ENCODE measurements around the gene JUP.

JUP gene

GRCh38 chr17:41823580-41823979, 37.1 kb upstream of the JUP start:
- no peak for DNase-seq (ENCODE audit: low read depth)
- TF ChIP-seq, protein P1, sequence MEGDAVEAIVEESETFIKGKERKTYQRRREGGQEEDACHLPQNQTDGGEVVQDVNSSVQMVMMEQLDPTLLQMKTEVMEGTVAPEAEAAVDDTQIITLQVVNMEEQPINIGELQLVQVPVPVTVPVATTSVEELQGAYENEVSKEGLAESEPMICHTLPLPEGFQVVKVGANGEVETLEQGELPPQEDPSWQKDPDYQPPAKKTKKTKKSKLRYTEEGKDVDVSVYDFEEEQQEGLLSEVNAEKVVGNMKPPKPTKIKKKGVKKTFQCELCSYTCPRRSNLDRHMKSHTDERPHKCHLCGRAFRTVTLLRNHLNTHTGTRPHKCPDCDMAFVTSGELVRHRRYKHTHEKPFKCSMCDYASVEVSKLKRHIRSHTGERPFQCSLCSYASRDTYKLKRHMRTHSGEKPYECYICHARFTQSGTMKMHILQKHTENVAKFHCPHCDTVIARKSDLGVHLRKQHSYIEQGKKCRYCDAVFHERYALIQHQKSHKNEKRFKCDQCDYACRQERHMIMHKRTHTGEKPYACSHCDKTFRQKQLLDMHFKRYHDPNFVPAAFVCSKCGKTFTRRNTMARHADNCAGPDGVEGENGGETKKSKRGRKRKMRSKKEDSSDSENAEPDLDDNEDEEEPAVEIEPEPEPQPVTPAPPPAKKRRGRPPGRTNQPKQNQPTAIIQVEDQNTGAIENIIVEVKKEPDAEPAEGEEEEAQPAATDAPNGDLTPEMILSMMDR (IDR thresholded peaks at IDR 0.05; ENCODE audit: control insufficient read depth, extremely low read depth, insufficient read depth): no peak
- no peak overlapping the region for H3K4me3 ChIP-seq (ENCODE audit: low read depth, low read length)

GRCh38 chr17:41823141-41823524, 36.6 kb upstream of the JUP start:
- no peak overlapping the region for H3K4me3 ChIP-seq (ENCODE audit: low read depth, low read length)
- no peak for DNase-seq (ENCODE audit: low read depth)
- TF ChIP-seq, protein P1 (IDR thresholded peaks at IDR 0.05; ENCODE audit: control insufficient read depth, extremely low read depth, insufficient read depth): no peak

GRCh38 chr17:41822216-41823140, 36.0 kb upstream of the JUP start:
- DNase-seq (ENCODE audit: low read depth): no peak
- TF ChIP-seq, protein P1 (IDR thresholded peaks at IDR 0.05; ENCODE audit: control insufficient read depth, extremely low read depth, insufficient read depth): no peak
- no peak overlapping the region for H3K4me3 ChIP-seq (ENCODE audit: low read depth, low read length)

DNA sequence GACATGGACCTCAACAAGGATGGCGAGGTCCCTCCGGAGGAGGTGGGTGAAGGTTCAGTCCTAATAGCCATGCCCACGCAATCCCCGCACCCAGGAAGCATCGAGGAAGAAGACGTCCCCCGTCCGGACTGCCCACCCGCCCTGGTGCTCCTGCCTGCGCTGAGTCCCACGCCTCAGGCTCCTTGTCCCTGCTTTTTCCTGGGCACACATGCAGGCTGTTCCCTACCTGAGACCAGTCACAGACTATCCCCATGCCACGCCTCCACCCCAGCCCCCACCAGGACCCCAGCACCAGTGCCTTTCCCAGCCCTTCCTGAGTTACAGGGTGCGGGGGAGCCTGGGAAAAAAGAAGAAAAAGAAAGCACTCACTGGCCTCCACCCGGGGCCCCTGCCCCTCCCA, 35.3 kb upstream of the JUP start:
- DNase-seq (ENCODE audit: low read depth): no peak
- TF ChIP-seq, protein P1 (IDR thresholded peaks at IDR 0.05; ENCODE audit: control insufficient read depth, extremely low read depth, insufficient read depth): no peak
- no peak overlapping the region for H3K4me3 ChIP-seq (ENCODE audit: low read depth, low read length)

DNA sequence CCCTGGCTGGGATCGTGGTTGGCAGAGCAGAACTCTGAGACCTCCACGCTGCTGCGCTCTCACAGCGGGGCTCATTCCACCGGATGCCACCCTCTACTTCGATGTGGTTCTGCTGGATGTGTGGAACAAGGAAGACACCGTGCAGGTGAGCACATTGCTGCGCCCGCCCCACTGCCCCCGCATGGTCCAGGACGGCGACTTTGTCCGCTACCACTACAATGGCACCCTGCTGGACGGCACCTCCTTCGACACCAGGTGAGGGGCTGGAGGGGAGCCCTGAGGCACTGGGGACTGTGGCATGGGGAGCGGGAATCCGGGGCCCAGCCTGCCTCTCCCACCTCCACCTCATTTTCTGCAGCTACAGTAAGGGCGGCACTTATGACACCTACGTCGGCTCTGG, 31.5 kb upstream of the JUP start:
- DNase-seq (ENCODE audit: low read depth): no peak
- H3K4me3 ChIP-seq (ENCODE audit: low read depth, low read length): no peak overlapping the region
- TF ChIP-seq, protein P1 (IDR thresholded peaks at IDR 0.05; ENCODE audit: control insufficient read depth, extremely low read depth, insufficient read depth): no peak

DNA sequence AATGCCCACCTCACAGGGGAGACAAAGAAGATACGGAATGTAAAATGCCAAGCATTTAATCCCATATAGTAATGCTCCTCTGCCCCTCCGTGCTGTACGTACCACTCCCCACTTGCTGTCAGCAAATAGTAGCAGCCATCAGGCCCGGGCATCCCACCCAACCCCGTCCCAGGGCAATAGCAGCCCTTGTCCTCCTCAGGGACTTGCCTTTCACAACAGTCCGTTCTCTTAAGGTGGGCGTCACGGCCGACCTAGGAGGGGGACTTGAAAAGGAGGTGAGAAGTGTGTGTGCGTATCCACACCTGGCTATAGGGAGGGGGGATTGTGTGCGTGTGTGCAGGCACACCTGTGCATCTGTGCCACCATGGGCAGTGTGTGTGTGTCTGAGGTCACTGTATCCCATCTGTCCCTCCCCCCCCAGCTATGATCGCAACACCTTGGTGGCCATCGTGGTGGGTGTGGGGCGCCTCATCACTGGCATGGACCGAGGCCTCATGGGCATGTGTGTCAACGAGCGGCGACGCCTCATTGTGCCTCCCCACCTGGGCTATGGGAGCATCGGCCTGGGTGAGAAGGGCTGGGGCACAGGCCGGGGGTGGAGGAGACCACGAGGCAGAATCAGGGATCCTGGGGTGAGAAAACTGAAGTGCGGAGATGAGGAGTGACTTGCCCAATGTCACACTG, 30.3 kb upstream of the JUP start:
- H3K4me3 ChIP-seq (ENCODE audit: low read depth, low read length): no peak overlapping the region
- TF ChIP-seq, protein P1 (IDR thresholded peaks at IDR 0.05; ENCODE audit: control insufficient read depth, extremely low read depth, insufficient read depth): no peak
- no peak for DNase-seq (ENCODE audit: low read depth)

Measured in LNCaP clone FGC (cell line).